Measurements from ENCODE around the gene USH1C. TPM values are rescaled to one million over a fixed set of nuclear protein-coding genes. Genes with fewer than 3 reads are reported as not detected.

USH1C gene
- total and polyA plus RNA-seq, 9 of the 15 experiments (the other 6 are each of a cell fraction or from before 2014, with no cell fraction given): 0.04 TPM; not detected in 8

- no peak for TF ChIP-seq ARID3A (IDR thresholded peaks at IDR 0.05; ENCODE audit: borderline replicate concordance, low read depth, low read length)
These were observed 29.3 kb upstream of the USH1C start (continued) for GRCh38 chr11:17573526-17573925.

DNA sequence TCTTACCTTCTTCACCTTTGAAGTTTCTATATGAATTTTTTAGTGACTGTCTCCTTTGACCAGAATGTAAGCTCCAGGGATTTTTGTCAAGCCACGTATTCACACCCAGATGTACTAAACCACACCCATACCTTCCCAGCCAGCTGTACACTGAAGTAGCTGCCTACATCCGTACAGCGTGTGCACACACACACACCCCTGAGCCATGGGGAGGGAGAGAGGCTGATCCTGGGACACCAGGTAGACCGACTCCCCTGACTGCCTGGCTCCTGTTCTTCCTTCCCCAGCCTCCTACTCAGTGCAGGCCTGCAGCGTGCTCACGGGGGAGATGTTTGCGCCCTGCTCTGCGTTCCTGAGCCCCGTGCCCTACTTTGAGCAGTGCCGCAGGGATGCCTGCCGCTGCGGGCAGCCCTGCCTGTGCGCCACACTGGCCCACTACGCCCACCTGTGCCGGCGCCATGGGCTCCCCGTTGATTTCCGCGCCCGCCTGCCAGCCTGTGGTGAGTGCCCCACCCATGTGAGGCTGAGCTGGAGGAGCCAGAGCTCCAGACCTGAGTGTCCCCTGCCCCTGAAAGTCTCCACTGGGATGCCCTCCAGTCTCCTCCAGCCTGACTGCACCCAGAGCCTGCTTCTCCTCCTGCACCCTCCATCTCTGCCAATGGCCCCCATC lies 28.7 kb upstream of the USH1C start:
- in situ Hi-C loops (cut with MboI) (no loop called here), intact Hi-C loops (cut with micrococcal nuclease) (no loop called here)
- DNase-seq (ENCODE audit: extremely low read depth in 1 of 4, low spot score in 3 of 4): no peak
- Histone ChIP-seq H3K36me3 (ENCODE audit: control insufficient read depth, insufficient read depth, low read length) (no peaks in the 10 kb centered on the region), H3K27me3 (ENCODE audit: control insufficient read depth in 2 of 2, insufficient read depth in 2 of 2, low read length in 2 of 2) (peaks cover 10 to 30% of the 10 kb centered on the region in 2 experiments; a peak in 4 of 5 replicates), H4K20me1 (replicated peaks; ENCODE audit: control insufficient read depth, insufficient read depth, low read length) (peaks cover 4% of the 10 kb centered on the region; the same call in 1 of the 2 replicates), H3K9ac (ENCODE audit: insufficient read depth in 1 of 2, low read depth in 2 of 2, low read length in 2 of 2) (no peak overlapping the region), H3K27ac (ENCODE audit: extremely low read depth, low read depth, low read length) (no peak overlapping the region), H2AFZ (ENCODE audit: low read depth, low read length) (no peak overlapping the region), H3K9me1 (ENCODE audit: control insufficient read depth, insufficient read depth, low read length) (no peaks in the 10 kb centered on the region), H3K4me3 (no peak overlapping the region), H3K79me2 (ENCODE audit: control insufficient read depth, insufficient read depth, low read length) (no peaks in the 10 kb centered on the region), H3K4me2 (ENCODE audit: insufficient read depth, low read length) (no peak overlapping the region), H3K4me1 (replicated peaks in 1 of 2; ENCODE audit: control insufficient read depth in 2 of 2, insufficient read depth in 2 of 2, low read length in 2 of 2) (peaks cover 0 to 11% of the 10 kb centered on the region in 2 experiments; a peak in 2 of 5 replicates), H3K9me3 (replicated peaks; ENCODE audit: control insufficient read depth, insufficient read depth, low read depth, low read length) (no peaks in the 10 kb centered on the region)
- TF ChIP-seq, protein P1, sequence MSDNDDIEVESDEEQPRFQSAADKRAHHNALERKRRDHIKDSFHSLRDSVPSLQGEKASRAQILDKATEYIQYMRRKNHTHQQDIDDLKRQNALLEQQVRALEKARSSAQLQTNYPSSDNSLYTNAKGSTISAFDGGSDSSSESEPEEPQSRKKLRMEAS (CRISPR knock-in tag; IDR thresholded peaks at IDR 0.05): no peak
- no peak for TF ChIP-seq BCOR (IDR thresholded peaks at IDR 0.05)
- no peak; the same call in 2 of the 3 replicates for ATAC-seq
- no TSS peak for BruUV-seq (replicated peaks)
- no peak for FAIRE-seq
- ChIA-PET CTCF (ENCODE audit: low intra/inter-chr PET ratio) (no interaction called here), POLR2A (no interaction called here)
- WGBS (ENCODE audit: insufficient coverage, low coverage, missing lambda C conversion rate): 13% methylated on average over 11 of the region's 20 CpGs
